ENCODE data around the gene CLDN15.
"Not testable (repeated sequence)": the region's sequence is repeated elsewhere in the genome, so short reads cannot be mapped to it uniquely, and the experiment has no call there.

Gene CLDN15

GRCh38 chr7:101222275-101222830, 15.2 kb downstream of the CLDN15 start:
- in situ Hi-C loops (cut with MboI; ENCODE audit: low sequenced_read_pairs) = no loop called here

- in situ Hi-C loops (cut with MboI; ENCODE audit: low sequenced_read_pairs) = no loop called here
Observed at GRCh38 chr7:101220295-101220694, 17.3 kb downstream of the CLDN15 start.

- in situ Hi-C loops (cut with MboI; ENCODE audit: low sequenced_read_pairs) = no loop called here
Observed at GRCh38 chr7:101218236-101219125, 19.1 kb downstream of the CLDN15 start.

- in situ Hi-C loops (cut with MboI; ENCODE audit: low sequenced_read_pairs) = no loop called here
Observed at GRCh38 chr7:101217388-101218235, 20.0 kb downstream of the CLDN15 start, which contains the start of the genes PLOD3 and ZNHIT1. TSS of gene PLOD3 (minus strand) at chr7:101217581. CDS start at chr7:101217274, 307 bp downstream. TSS of gene ZNHIT1 (plus strand) at chr7:101218165. CDS start at chr7:101218196, 31 bp downstream.

- in situ Hi-C loops (cut with MboI; ENCODE audit: low sequenced_read_pairs) = no loop called here
Observed at GRCh38 chr7:101216860-101217387, 20.7 kb downstream of the CLDN15 start.

GRCh38 chr7:101216001-101216859, 21.4 kb downstream of the CLDN15 start:
- in situ Hi-C loops (cut with MboI; ENCODE audit: low sequenced_read_pairs) = no loop called here

- in situ Hi-C loops (cut with MboI; ENCODE audit: low sequenced_read_pairs) = no loop called here
Observed at GRCh38 chr7:101212014-101212413, 25.6 kb downstream of the CLDN15 start.

- in situ Hi-C loops (cut with MboI; ENCODE audit: low sequenced_read_pairs) = no loop called here
Observed at GRCh38 chr7:101211501-101211900, 26.1 kb downstream of the CLDN15 start.

- in situ Hi-C loops (cut with MboI; ENCODE audit: low sequenced_read_pairs) = no loop called here
Observed at GRCh38 chr7:101210143-101210542, 27.5 kb downstream of the CLDN15 start.

GRCh38 chr7:101208794-101209193, 28.8 kb downstream of the CLDN15 start:
- in situ Hi-C loops (cut with MboI; ENCODE audit: low sequenced_read_pairs) = no loop called here

- in situ Hi-C loops (cut with MboI; ENCODE audit: low sequenced_read_pairs) = no loop called here
Observed at GRCh38 chr7:101207459-101207858, 30.1 kb downstream of the CLDN15 start.

GRCh38 chr7:101206665-101207042, 30.9 kb downstream of the CLDN15 start:
- in situ Hi-C loops (cut with MboI; ENCODE audit: low sequenced_read_pairs) = no loop called here

GRCh38 chr7:101205901-101206664, 31.5 kb downstream of the CLDN15 start:
- in situ Hi-C loops (cut with MboI; ENCODE audit: low sequenced_read_pairs) = no loop called here

- in situ Hi-C loops (cut with MboI; ENCODE audit: low sequenced_read_pairs) = not testable (repeated sequence)
Observed at GRCh38 chr7:101203740-101204738, 33.6 kb downstream of the CLDN15 start.

GRCh38 chr7:101202603-101202918, 35.0 kb downstream of the CLDN15 start:
- in situ Hi-C loops (cut with MboI; ENCODE audit: low sequenced_read_pairs) = no loop called here

GRCh38 chr7:101201695-101202602, 35.7 kb downstream of the CLDN15 start:
- in situ Hi-C loops (cut with MboI; ENCODE audit: low sequenced_read_pairs) = no loop called here

- in situ Hi-C loops (cut with MboI; ENCODE audit: low sequenced_read_pairs) = no loop called here
Observed at GRCh38 chr7:101200862-101201599, 36.6 kb downstream of the CLDN15 start, which contains the start of gene MOGAT3. TSS of gene MOGAT3 (minus strand) at chr7:101201036. CDS start at chr7:101200854, 182 bp downstream.

Measured in HL-60/S4 treated with phorbol 12-myristate 13-acetate at 8.2 ng/mL for 4 days and 3 days (cell line).